NCI-H82 treated with DMSO at 0.1 percent for 48 hours (cell line): Measurements from ENCODE around the gene CLEC4D.
"Not testable (repeated sequence)": the region's sequence is repeated elsewhere in the genome, so short reads cannot be mapped to it uniquely, and the experiment has no call there.

Experiments
- DNase-seq: peaks from one replicate; lab custom pipeline; 2025; ENCODE audit not compliant: unreplicated experiment; lab: John Stamatoyannopoulos, UW

CLEC4D gene

GRCh38 chr12:8527250-8528130 is 14.2 kb downstream of the CLEC4D start:
- peak; percentile 65 for DNase-seq

GRCh38 chr12:8532045-8532444 is 18.7 kb downstream of the CLEC4D start:
- DNase-seq, result no peak

- DNase-seq, result not testable (repeated sequence)
Measured at GRCh38 chr12:8537820-8538219, 24.5 kb downstream of the CLEC4D start.

GRCh38 chr12:8540831-8541230 is 27.5 kb downstream of the CLEC4D start, which contains the start of gene CLEC4E:
Gene CLEC4E (minus strand): TSS chr12:8540905. CDS start chr12:8540797, 108 bp downstream.
- not testable (repeated sequence) for DNase-seq

GRCh38 chr12:8541562-8541961 is 28.3 kb downstream of the CLEC4D start:
- DNase-seq, result no peak

- DNase-seq, result peak; percentile 47
Measured at GRCh38 chr12:8544295-8544694, 31.0 kb downstream of the CLEC4D start.

- DNase-seq, result no peak
Measured at GRCh38 chr12:8546591-8546990, 33.3 kb downstream of the CLEC4D start.

- DNase-seq, result no peak
Measured at GRCh38 chr12:8547645-8548044, 34.3 kb downstream of the CLEC4D start.

GRCh38 chr12:8548192-8548591 is 34.9 kb downstream of the CLEC4D start:
- DNase-seq, result no peak

- no peak for DNase-seq
Measured at GRCh38 chr12:8549381-8549780, 36.1 kb downstream of the CLEC4D start.

- no peak for DNase-seq
Measured at GRCh38 chr12:8553088-8553627, 39.9 kb downstream of the CLEC4D start.

- DNase-seq, result no peak
Measured at GRCh38 chr12:8554451-8555195, 41.3 kb downstream of the CLEC4D start.

GRCh38 chr12:8556531-8557097 is 43.3 kb downstream of the CLEC4D start:
- no peak for DNase-seq

GRCh38 chr12:8559676-8560075 is 46.4 kb downstream of the CLEC4D start:
- DNase-seq, result no peak

- no peak for DNase-seq
Measured at GRCh38 chr12:8561011-8561410, 47.7 kb downstream of the CLEC4D start.

- no peak for DNase-seq
Measured at GRCh38 chr12:8562310-8562709, 49.0 kb downstream of the CLEC4D start.

- DNase-seq, result no peak
Measured at GRCh38 chr12:8563356-8563755, 50.1 kb downstream of the CLEC4D start.

- no peak for DNase-seq
Measured at GRCh38 chr12:8564656-8565055, 51.4 kb downstream of the CLEC4D start.

GRCh38 chr12:8566052-8566451 is 52.7 kb downstream of the CLEC4D start:
- DNase-seq, result not testable (repeated sequence)

- no peak for DNase-seq
Measured at GRCh38 chr12:8566525-8566924, 53.2 kb downstream of the CLEC4D start.
